ENCODE data around the gene KCNMB3.
"Not testable (repeated sequence)": the region's sequence is repeated elsewhere in the genome, so short reads cannot be mapped to it uniquely, and the experiment has no call there.

The KCNMB3 gene

GRCh38 chr3:179250803-179251476 is at the start of gene KCNMB3:
TSS of gene KCNMB3 (minus strand) at chr3:179251114. CDS start at chr3:179250990, 124 bp downstream.
- DNase-seq, result no peak

GRCh38 chr3:179299999-179300613 is 49.2 kb upstream of the KCNMB3 start:
- no peak for DNase-seq

DNA sequence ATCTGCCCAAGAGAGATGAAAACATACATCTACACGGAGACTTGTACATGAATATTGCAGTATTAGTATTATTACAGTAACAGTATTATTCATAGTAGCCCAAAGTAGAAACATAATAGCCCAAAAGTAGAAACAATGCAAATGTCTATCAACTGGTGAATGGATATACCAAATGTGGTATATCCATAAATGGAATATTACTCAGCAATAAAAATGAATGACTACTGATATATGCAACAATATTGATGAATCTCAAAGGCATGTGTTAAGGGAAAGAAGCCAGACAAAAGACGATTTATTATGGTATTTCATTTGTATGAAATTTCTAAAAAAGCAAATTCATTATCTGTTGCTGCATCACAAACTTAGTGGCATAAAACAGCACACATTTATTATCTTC is 48.4 kb upstream of the KCNMB3 start:
- no peak for DNase-seq

DNA sequence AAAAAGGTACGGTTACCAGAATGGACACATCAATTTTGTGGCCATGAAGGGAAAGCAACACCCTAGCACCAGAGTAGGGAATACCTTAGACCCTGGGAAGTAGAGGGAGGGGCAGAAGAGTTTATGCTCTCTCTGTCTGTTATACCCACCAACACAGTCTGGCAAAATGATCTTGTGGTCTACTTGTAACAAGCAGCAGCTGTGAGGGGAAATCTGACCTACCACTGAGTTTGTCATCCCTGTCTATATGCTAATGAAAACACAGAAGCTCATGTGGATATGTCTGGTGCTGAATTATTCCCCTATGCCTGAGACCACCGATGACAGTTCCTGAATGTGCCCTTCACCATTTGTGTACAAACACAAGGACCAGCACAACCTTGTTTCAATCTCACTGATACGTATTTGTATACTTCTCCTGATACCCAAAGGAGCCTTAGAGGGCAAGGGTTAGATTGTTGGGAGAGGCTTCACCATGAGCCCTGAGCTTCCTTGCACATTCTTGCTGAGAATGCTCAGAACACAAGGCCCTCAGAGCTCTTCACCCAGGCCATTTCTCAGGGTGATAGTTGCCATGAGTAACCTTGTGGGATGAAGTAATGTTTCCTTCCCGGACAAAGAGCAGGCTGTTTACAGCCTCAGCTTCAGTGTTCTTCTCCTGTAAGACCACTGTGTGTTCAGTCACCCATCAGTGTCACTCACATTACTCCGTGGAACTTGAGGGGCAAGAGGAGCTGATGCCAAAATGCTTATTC is 47.2 kb upstream of the KCNMB3 start:
- no peak for DNase-seq

GRCh38 chr3:179292450-179292849 is 41.5 kb upstream of the KCNMB3 start:
- no peak for DNase-seq

GRCh38 chr3:179289295-179289694 is 38.4 kb upstream of the KCNMB3 start:
- DNase-seq, result no peak

- DNase-seq, result no peak
These were observed 37.9 kb upstream of the KCNMB3 start for GRCh38 chr3:179288845-179289244.

GRCh38 chr3:179286331-179286730 is 35.4 kb upstream of the KCNMB3 start:
- DNase-seq, result no peak

DNA sequence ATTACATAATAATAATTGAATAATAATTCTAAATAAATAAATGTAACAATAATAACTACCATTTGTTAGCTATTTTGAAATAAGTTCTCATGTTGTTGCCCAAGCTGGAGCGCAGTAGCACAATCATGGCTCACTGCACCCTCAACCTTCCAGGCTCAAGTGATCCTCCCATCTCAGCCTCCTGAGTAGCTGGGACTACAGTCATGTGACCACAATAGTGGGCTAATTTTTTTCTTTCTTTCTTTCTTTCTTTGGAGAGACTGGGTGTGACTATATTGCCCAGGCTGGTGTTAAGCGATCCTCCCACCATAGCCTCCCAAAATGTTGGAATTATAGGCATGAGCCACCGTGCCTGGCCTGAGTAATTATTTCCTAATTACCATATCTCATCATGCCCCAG is 30.9 kb upstream of the KCNMB3 start:
- DNase-seq, result no peak

GRCh38 chr3:179279837-179280236 is 28.9 kb upstream of the KCNMB3 start:
- DNase-seq, result no peak

DNA sequence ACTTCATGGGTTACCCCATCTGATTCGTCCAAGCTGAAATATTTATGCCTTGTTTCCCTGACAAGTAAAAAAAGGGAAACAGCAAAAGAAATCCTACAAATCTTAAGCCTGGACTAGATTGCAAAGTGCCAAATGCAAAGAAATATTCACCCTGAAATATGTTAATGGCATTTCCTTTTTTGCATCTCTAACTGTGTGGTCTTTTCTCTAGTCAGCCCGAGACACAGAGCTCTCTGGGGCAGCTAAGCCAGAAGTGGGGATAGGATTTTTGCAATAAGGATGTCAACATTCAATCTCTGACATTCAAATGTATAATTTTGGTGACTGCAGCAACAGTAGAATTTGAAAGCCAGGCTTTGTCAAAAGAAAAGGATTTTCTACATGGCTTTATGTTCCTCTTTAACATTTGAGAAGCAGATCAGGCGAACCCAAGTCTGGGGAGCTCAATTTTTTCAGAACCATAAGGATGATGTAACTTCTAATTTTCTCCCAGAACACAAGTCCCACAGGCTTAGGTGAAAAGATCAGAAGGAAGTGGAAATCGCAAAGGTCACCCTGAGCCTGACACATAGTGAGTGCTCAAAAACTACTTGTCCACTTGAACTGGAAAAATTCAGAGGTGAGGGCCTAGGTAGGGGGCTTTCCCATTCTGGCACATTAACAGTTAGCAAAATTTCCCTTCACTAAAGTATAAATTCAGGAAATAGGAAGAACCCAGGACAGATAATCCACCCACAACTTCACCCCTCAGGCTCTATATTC is 28.2 kb upstream of the KCNMB3 start:
- no peak for DNase-seq

- no peak for DNase-seq
These were observed 27.2 kb upstream of the KCNMB3 start for GRCh38 chr3:179278151-179278550.

DNA sequence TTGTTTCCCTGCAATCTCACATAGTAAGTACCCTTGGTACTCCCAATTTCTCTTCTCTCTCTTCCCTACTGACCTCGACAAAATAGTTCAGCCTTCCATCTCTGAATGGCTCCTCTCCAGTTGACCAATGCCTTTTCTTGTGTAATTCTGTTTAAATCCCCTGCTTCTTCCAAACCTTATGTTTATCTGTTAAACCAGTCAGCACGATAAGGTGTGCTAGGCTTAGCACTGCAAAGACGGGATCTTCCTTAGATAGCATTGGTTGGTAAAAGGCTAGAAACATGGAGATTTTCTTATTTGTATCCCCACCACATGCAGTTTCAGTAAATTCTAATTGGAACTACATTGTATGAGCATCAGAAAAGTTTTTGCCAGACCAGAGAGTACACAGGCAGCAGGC is 25.8 kb upstream of the KCNMB3 start:
- DNase-seq, result no peak

DNA sequence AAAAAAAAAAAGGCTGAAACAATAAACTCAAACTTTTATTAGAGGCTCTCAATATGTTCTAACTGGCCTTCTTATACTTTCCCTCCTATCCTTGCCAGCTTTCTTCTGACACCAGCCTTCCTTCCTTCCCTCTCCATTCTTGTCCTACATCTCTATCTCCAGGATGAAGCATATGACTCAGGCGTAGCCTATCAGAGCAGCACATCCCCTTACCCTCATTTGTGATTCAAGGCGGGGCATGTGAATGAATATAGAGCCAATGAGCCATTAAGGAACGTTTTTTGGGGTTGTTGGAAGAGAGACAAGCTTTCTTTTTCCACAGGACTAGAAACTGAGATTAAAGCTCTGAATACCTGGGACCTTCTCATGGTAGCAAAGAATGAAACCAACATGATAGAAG is 25.1 kb upstream of the KCNMB3 start:
- DNase-seq, result no peak

- DNase-seq, result not testable (repeated sequence)
These were observed 23.5 kb upstream of the KCNMB3 start for GRCh38 chr3:179274434-179274833.

- no peak for DNase-seq
These were observed 21.5 kb upstream of the KCNMB3 start for GRCh38 chr3:179272385-179272784.

DNA sequence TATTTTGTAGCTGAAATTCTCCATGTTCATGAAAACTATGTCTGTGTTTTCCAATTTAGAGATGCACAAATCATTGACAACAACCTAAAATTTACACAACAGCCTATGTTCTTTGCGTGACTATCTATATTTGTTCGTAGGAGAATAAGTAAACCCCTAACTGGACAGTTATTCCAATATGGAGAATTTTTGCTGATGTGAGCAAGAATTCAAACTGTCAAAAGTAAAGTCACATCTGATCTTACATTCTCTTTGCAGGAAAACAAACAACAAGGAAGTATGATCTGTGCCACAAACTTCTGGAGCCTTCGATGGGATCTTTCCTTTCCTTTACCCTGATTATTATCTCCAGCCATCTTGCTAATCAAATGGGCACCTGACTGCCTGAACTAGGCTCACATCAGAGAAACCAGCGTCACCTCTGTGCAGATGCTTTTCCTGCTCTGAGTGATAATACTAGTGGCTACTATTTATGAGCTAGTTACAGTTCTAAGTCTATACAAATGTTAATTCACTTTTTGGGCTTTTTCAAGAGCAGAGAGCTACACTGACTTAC is 18.3 kb upstream of the KCNMB3 start:
- no peak for DNase-seq

DNA sequence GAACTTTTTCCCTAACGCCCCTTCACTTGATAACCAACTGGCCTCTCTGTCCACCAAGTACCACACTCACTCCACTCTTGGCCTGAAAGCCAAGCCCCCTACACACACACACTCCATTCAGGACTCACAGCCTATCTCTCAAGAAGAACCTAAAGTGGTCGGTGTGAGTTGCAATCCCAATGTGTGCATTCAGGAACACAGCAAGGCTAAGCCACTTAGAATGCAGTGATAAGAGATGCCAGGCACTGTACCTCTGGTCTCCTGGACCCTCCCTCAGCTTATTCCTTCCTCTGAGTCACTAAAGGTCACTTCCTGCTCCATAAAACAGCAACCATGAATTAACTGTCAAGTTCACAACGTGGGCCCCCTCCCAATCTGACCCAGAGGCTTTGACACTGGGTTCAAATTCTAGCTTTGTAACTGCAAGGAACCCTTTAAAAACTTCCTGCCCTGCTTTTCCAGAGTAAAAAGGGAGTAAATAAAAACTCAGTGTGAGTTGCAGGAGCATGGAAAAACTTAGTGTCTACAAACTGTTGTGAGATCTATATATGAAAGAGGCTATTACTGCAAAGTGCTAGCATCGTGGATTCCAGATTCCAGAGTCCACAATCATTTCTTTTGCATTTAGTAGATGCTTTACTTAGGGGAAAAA is 17.6 kb upstream of the KCNMB3 start:
- DNase-seq, result no peak

- DNase-seq, result no peak
These were observed 15.8 kb upstream of the KCNMB3 start for GRCh38 chr3:179266701-179267211.

- DNase-seq, result no peak
These were observed 15.0 kb upstream of the KCNMB3 start for GRCh38 chr3:179265875-179266274.

DNA sequence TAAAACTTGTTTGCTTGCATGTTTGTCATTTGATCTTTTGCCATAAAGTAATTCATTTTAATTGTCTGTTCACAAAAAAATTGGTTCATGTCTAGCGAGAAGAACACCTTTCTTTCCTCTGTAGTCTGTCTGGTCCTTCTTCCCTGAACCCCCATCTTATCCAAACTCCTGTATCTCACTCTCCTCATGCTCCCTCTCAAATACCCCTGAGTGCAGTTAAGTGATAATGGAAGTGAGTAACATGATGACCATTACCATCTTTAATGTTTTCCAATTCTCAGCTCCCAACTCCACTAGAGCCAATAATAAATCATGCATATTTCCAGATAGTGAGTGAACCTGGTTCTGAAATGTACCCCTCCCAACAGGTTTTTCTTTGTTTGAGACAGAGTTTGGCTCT is 14.2 kb upstream of the KCNMB3 start:
- no peak for DNase-seq

GRCh38 chr3:179264449-179264848 is 13.5 kb upstream of the KCNMB3 start:
- DNase-seq, result no peak

Data from cerebellar nuclear complex (tissue), 1 donor.